Trophoblast cell (in vitro differentiated cells and primary cell): ENCODE results near the gene COBLL1.

Source experiments
- DNase-seq, 2 donors: peaks; one replicate each; pipeline ENCODE4 v3.0.0-alpha.2; 2016
- H2AFZ ChIP-seq: 2 replicates; pipeline ENCODE4 v1.6.1; 2013; ENCODE audit warnings: low read length, moderate library complexity, mild to moderate bottlenecking; ENCODE audit not compliant: insufficient read depth, poor library complexity
- H2AK5ac ChIP-seq: 2 replicates; pipeline ENCODE4 v1.6.1; 2013; ENCODE audit warnings: mild to moderate bottlenecking, low read length
- H2BK120ac ChIP-seq: 2 replicates; pipeline ENCODE4 v1.6.1; 2013; ENCODE audit warnings: low read length, mild to moderate bottlenecking, moderate library complexity; ENCODE audit not compliant: insufficient read depth, poor library complexity
- H2BK12ac ChIP-seq: 2 replicates; pipeline ENCODE4 v1.6.1; 2013; ENCODE audit warnings: mild to moderate bottlenecking, low read length, moderate library complexity
- H2BK5ac ChIP-seq: 2 replicates; pipeline ENCODE4 v1.6.1; 2013; ENCODE audit warnings: low read length, low read depth, moderate library complexity, mild to moderate bottlenecking; ENCODE audit not compliant: poor library complexity
- H3K14ac ChIP-seq: 2 replicates; pipeline ENCODE4 v1.6.1; 2013; ENCODE audit warnings: mild to moderate bottlenecking, low read length
- H3K18ac ChIP-seq: 2 replicates; pipeline ENCODE4 v1.6.1; 2013; ENCODE audit warnings: mild to moderate bottlenecking, low read length
- H3K23ac ChIP-seq: 2 replicates; pipeline ENCODE4 v1.6.1; 2013; ENCODE audit warnings: low read length
- H3K27ac ChIP-seq: 2 replicates; pipeline ENCODE4 v1.5.1; 2013; ENCODE audit warnings: low read depth, mild to moderate bottlenecking, inconsistent platforms, low read length, moderate library complexity
- H3K27me3 ChIP-seq: 2 replicates; pipeline ENCODE4 v1.6.1; 2013; ENCODE audit warnings: inconsistent platforms, mild to moderate bottlenecking, low read length, moderate library complexity; ENCODE audit not compliant: insufficient read depth
- H3K36me3 ChIP-seq, 2 experiments: 1 replicate in 1 of 2; 2 replicates in 1 of 2; pipeline ENCODE4 v1.6.1; 2013; ENCODE audit warnings: low read length in 2 of 2, mild to moderate bottlenecking in 2 of 2, moderate library complexity in 1 of 2; ENCODE audit not compliant: insufficient read depth in 2 of 2, control insufficient read depth in 1 of 2
- H3K4ac ChIP-seq: 2 replicates; pipeline ENCODE4 v1.6.1; 2013; ENCODE audit warnings: low read depth, mild to moderate bottlenecking, low read length, moderate library complexity
- H3K4me1 ChIP-seq, 2 experiments: 1 replicate in 1 of 2; 2 replicates in 1 of 2; pipeline ENCODE4 v1.6.1; 2013; ENCODE audit warnings: low read length in 2 of 2, mild to moderate bottlenecking in 2 of 2, moderate library complexity in 1 of 2; ENCODE audit not compliant: insufficient read depth in 2 of 2, control insufficient read depth in 1 of 2
- H3K4me2 ChIP-seq: 2 replicates; pipeline ENCODE4 v1.6.1; 2013; ENCODE audit warnings: inconsistent platforms, mild to moderate bottlenecking, low read length, moderate library complexity
- H3K4me3 ChIP-seq: 2 replicates; pipeline ENCODE4 v1.5.1; 2013; ENCODE audit warnings: mild to moderate bottlenecking, low read depth, low read length, inconsistent platforms
- H3K79me1 ChIP-seq: one replicate; pipeline ENCODE4 v1.6.1; 2013; ENCODE audit warnings: low read length
- H3K79me2 ChIP-seq: 2 replicates; pipeline ENCODE4 v1.6.1; 2013; ENCODE audit warnings: low read length, mild to moderate bottlenecking; ENCODE audit not compliant: control insufficient read depth, insufficient read depth, poor library complexity
- H3K9ac ChIP-seq: 2 replicates; pipeline ENCODE4 v1.6.1; 2013; ENCODE audit warnings: mild to moderate bottlenecking, low read length
- H3K9me3 ChIP-seq: 2 replicates; pipeline ENCODE4 v1.6.1; 2013; ENCODE audit warnings: low read depth, mild to moderate bottlenecking, control low read depth, inconsistent platforms, low read length; ENCODE audit not compliant: insufficient read depth
- H4K12ac ChIP-seq: 2 replicates; pipeline ENCODE4 v1.6.1; 2013; ENCODE audit warnings: low read depth, mild to moderate bottlenecking, low read length, moderate library complexity
- H4K8ac ChIP-seq: 2 replicates; pipeline ENCODE4 v1.6.1; 2013; ENCODE audit warnings: low read depth, mild to moderate bottlenecking, low read length, moderate library complexity
- H4K91ac ChIP-seq: one replicate; pipeline ENCODE4 v1.6.1; 2013; ENCODE audit warnings: low read depth, mild to moderate bottlenecking, low read length, moderate library complexity
- WGBS: extraction: QIAGEN DNeasy Blood & Tissue Kit; methylation state at CpG from one replicate; pipeline ENCODE4 v1.1.7; 2013; ENCODE audit warnings: missing lambda C conversion rate; ENCODE audit not compliant: insufficient read length, insufficient coverage; ENCODE audit errors: extremely low coverage; 5-methylcytosine and 5-hydroxymethylcytosine counted together

COBLL1 gene

GRCh38 chr2:164693390-164693789 is 148.2 kb downstream of the COBLL1 start:
- no peaks in the 10 kb centered on the region for H3K79me2 ChIP-seq
- peaks cover 8 to 10% of the 10 kb centered on the region in 2 experiments for H3K4me1 ChIP-seq
- DNase-seq = no peak
- H2AK5ac ChIP-seq = no peak overlapping the region
- H4K91ac ChIP-seq = no peak overlapping the region
- H3K27ac ChIP-seq = no peak overlapping the region
- H3K27me3 ChIP-seq = no peaks in the 10 kb centered on the region
- H3K79me1 ChIP-seq = peaks cover 2% of the 10 kb centered on the region
- H3K36me3 ChIP-seq = peaks cover 2 to 4% of the 10 kb centered on the region in 2 experiments
- H3K4me2 ChIP-seq = no peak overlapping the region
- H3K4ac ChIP-seq = no peak overlapping the region
- no peak overlapping the region for H3K18ac ChIP-seq
- no peak overlapping the region for H3K23ac ChIP-seq
- H4K12ac ChIP-seq = no peak overlapping the region
- no peak overlapping the region for H3K14ac ChIP-seq
- no peak overlapping the region for H3K9ac ChIP-seq
- no peak overlapping the region for H3K4me3 ChIP-seq
- no peak overlapping the region for H2AFZ ChIP-seq
- H3K9me3 ChIP-seq = no peaks in the 10 kb centered on the region
- H2BK120ac ChIP-seq = no peak overlapping the region
- H4K8ac ChIP-seq = no peak overlapping the region
- no peak overlapping the region for H2BK12ac ChIP-seq
- no peak overlapping the region for H2BK5ac ChIP-seq

- WGBS = no CpG with 5 or more reads among the region's 2 CpGs
- H4K91ac ChIP-seq = no peak overlapping the region
Observed at GRCh38 chr2:164692958-164693357, 148.7 kb downstream of the COBLL1 start.

GRCh38 chr2:164692114-164692513 is 149.5 kb downstream of the COBLL1 start:
- DNase-seq = no peak
- Histone ChIP-seq H2BK12ac (no peak overlapping the region), H3K9me3 (no peaks in the 10 kb centered on the region), H3K27me3 (no peaks in the 10 kb centered on the region), H3K36me3 (peaks cover 4 to 5% of the 10 kb centered on the region in 2 experiments), H3K4me3 (no peak overlapping the region), H3K9ac (no peak overlapping the region), H2AFZ (no peak overlapping the region), H3K4me1 (peaks cover 8 to 10% of the 10 kb centered on the region in 2 experiments), H3K4ac (no peak overlapping the region), H3K23ac (no peak overlapping the region), H4K91ac (no peak overlapping the region), H3K14ac (no peak overlapping the region), H2BK5ac (no peak overlapping the region), H3K4me2 (no peak overlapping the region), H3K79me2 (no peaks in the 10 kb centered on the region), H4K12ac (no peak overlapping the region), H2AK5ac (no peak overlapping the region), H3K18ac (no peak overlapping the region), H3K79me1 (peaks cover 2% of the 10 kb centered on the region), H3K27ac (peak overlapping the region; percentile 43), H4K8ac (no peak overlapping the region), H2BK120ac (no peak overlapping the region)
- no CpG with 5 or more reads among the region's 3 CpGs for WGBS

More at GRCh38 chr2:164692958-164693357, 148.7 kb downstream of the COBLL1 start:
- DNase-seq = no peak
- no peak overlapping the region for H2BK5ac ChIP-seq
- H3K79me2 ChIP-seq = no peaks in the 10 kb centered on the region
- no peaks in the 10 kb centered on the region for H3K9me3 ChIP-seq
- no peak overlapping the region for H3K9ac ChIP-seq
- no peak overlapping the region for H3K4me3 ChIP-seq
- no peak overlapping the region for H2AFZ ChIP-seq
- no peak overlapping the region for H3K23ac ChIP-seq
- no peak overlapping the region for H3K18ac ChIP-seq
- no peak overlapping the region for H2BK12ac ChIP-seq
- no peak overlapping the region for H3K4ac ChIP-seq
- no peak overlapping the region for H2BK120ac ChIP-seq
- no peak overlapping the region for H3K27ac ChIP-seq
- H3K79me1 ChIP-seq = peaks cover 2% of the 10 kb centered on the region
- no peak overlapping the region for H4K12ac ChIP-seq
- no peak overlapping the region for H3K14ac ChIP-seq
- H3K36me3 ChIP-seq = peaks cover 2 to 4% of the 10 kb centered on the region in 2 experiments
- no peak overlapping the region for H2AK5ac ChIP-seq
- H3K4me2 ChIP-seq = no peak overlapping the region
- H3K4me1 ChIP-seq = peaks cover 8 to 10% of the 10 kb centered on the region in 2 experiments
- no peaks in the 10 kb centered on the region for H3K27me3 ChIP-seq
- no peak overlapping the region for H4K8ac ChIP-seq

- H3K4me2 ChIP-seq = no peak overlapping the region
- H4K8ac ChIP-seq = no peak overlapping the region
- peaks cover 8 to 10% of the 10 kb centered on the region in 2 experiments for H3K4me1 ChIP-seq
- H3K14ac ChIP-seq = no peak overlapping the region
- no CpG with 5 or more reads among the region's 2 CpGs for WGBS
- no peaks in the 10 kb centered on the region for H3K79me2 ChIP-seq
- no peak overlapping the region for H4K91ac ChIP-seq
- no peak overlapping the region for H3K9ac ChIP-seq
- DNase-seq = no peak
- H2BK120ac ChIP-seq = no peak overlapping the region
- H3K18ac ChIP-seq = no peak overlapping the region
- H3K27me3 ChIP-seq = no peaks in the 10 kb centered on the region
- H3K23ac ChIP-seq = no peak overlapping the region
- H3K4me3 ChIP-seq = no peak overlapping the region
- H3K79me1 ChIP-seq = peaks cover 2% of the 10 kb centered on the region
- H3K36me3 ChIP-seq = peaks cover 4 to 6% of the 10 kb centered on the region in 2 experiments
- H2BK5ac ChIP-seq = no peak overlapping the region
- no peak overlapping the region for H2AFZ ChIP-seq
- no peak overlapping the region for H2BK12ac ChIP-seq
- peak overlapping the region; percentile 39 for H3K27ac ChIP-seq
- no peaks in the 10 kb centered on the region for H3K9me3 ChIP-seq
- no peak overlapping the region for H2AK5ac ChIP-seq
- no peak overlapping the region for H3K4ac ChIP-seq
- H4K12ac ChIP-seq = no peak overlapping the region
Observed at GRCh38 chr2:164691346-164691887, 150.2 kb downstream of the COBLL1 start.
